ENCODE measurements around the gene REST. TPM values are rescaled to one million over a fixed set of nuclear protein-coding genes. Genes with fewer than 3 reads are reported as not detected.

The REST gene
- total RNA-seq, 1 experiment from 2014 or later, result 98.1 TPM

DNA sequence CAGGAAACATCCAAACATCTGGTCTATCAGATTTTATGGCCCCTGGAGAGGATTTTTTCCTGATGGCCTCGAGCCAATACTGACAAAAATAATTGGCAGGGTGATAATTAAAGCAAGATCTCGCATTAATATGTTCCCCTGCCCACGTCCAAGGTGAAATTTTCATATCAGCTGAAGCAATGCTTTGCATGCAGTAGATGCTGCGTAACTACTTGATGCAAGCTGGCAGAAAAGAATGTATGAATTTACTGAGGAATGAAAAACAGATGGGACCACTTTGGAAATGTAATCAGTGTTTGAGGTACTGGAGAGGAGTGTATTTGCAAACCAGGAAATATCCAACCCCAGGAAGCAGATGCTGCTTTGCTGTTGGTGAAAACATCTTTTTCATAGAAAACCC lies 36.8 kb upstream of the REST start:
- Histone ChIP-seq H3K23ac (ENCODE audit: insufficient read length, low read depth, low read length) (no peak overlapping the region), H3K18ac (ENCODE audit: insufficient read length, low read depth, low read length) (no peak overlapping the region), H2BK5ac (ENCODE audit: insufficient read length, low read length) (no peak overlapping the region), H3K4ac (ENCODE audit: low read depth, low read length) (no peak overlapping the region), H3T11ph (ENCODE audit: low read length) (no peak overlapping the region), H3K9me3 (ENCODE audit: control insufficient read depth, low read depth, low read length) (no peaks in the 10 kb centered on the region), H2BK15ac (ENCODE audit: low read depth, low read length) (no peak overlapping the region), H4K20me1 (ENCODE audit: control insufficient read depth, insufficient read depth, insufficient read length) (no peaks in the 10 kb centered on the region), H3K79me2 (ENCODE audit: insufficient read depth, low read length) (no peaks in the 10 kb centered on the region), H4K8ac (replicated peaks; ENCODE audit: insufficient read length, low read depth, low read length) (no peak overlapping the region), H2AK5ac (ENCODE audit: insufficient read length, low read length) (no peak overlapping the region), H4K91ac (ENCODE audit: insufficient read length, low read depth, low read length) (no peak overlapping the region), H2BK12ac (ENCODE audit: insufficient read length, low read depth, low read length) (no peak overlapping the region), H2AFZ (ENCODE audit: low read length) (no peak overlapping the region), H2BK20ac (ENCODE audit: low read depth, low read length, poor library complexity, severe bottlenecking) (no peak overlapping the region), H3K27ac (ENCODE audit: insufficient read length, low read depth, low read length) (no peak overlapping the region), H3K9ac (ENCODE audit: extremely low read depth, insufficient read length, low read length) (no peak overlapping the region), H3K56ac (ENCODE audit: insufficient read length, low read depth, low read length) (no peak overlapping the region), H3K4me1 (ENCODE audit: insufficient read depth, low read length) (peaks cover 2% of the 10 kb centered on the region; the same call in 1 of the 2 replicates), H3K27me3 (ENCODE audit: insufficient read depth, low read length) (no peaks in the 10 kb centered on the region), H3K23me2 (ENCODE audit: insufficient read length, low read depth, low read length, poor library complexity, severe bottlenecking) (no peaks in the 10 kb centered on the region), H3K14ac (ENCODE audit: insufficient read depth, low read length) (no peak overlapping the region), H3K79me1 (ENCODE audit: insufficient read depth, low read depth, low read length, poor library complexity, severe bottlenecking) (no peaks in the 10 kb centered on the region), H4K5ac (ENCODE audit: insufficient read length, low read depth, low read length) (no peak overlapping the region), H3K4me2 (ENCODE audit: insufficient read depth, insufficient read length, low read length) (no peak overlapping the region), H2BK120ac (ENCODE audit: low read depth, low read length, poor library complexity, severe bottlenecking) (no peak overlapping the region)
- no CpG with 5 or more reads among the region's 4 CpGs for WGBS (ENCODE audit: extremely low coverage, insufficient read length, low lambda C conversion rate)
- peaks cover 25 to 30% of the 10 kb centered on the region in 2 experiments for H3K4me1 Mint-ChIP-seq
- H3K27me3 Mint-ChIP-seq (ENCODE audit: low read depth), result no peaks in the 10 kb centered on the region
- DNase-seq, result no peak
- no peaks in the 10 kb centered on the region for H3K36me3 Mint-ChIP-seq (ENCODE audit: insufficient read depth in 1 of 3, low read depth in 3 of 3)
- H3K27ac Mint-ChIP-seq, result no peak overlapping the region
- H3K9me3 Mint-ChIP-seq, result no peaks in the 10 kb centered on the region
- TF ChIP-seq, protein P1, sequence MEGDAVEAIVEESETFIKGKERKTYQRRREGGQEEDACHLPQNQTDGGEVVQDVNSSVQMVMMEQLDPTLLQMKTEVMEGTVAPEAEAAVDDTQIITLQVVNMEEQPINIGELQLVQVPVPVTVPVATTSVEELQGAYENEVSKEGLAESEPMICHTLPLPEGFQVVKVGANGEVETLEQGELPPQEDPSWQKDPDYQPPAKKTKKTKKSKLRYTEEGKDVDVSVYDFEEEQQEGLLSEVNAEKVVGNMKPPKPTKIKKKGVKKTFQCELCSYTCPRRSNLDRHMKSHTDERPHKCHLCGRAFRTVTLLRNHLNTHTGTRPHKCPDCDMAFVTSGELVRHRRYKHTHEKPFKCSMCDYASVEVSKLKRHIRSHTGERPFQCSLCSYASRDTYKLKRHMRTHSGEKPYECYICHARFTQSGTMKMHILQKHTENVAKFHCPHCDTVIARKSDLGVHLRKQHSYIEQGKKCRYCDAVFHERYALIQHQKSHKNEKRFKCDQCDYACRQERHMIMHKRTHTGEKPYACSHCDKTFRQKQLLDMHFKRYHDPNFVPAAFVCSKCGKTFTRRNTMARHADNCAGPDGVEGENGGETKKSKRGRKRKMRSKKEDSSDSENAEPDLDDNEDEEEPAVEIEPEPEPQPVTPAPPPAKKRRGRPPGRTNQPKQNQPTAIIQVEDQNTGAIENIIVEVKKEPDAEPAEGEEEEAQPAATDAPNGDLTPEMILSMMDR (conservative IDR thresholded peaks at IDR 0.05), result no peak
- H3K4me3 Mint-ChIP-seq, result no peak overlapping the region

All from H9 (cell line).